RPMI7951 (cell line): ENCODE results near the gene KLF14. TPM values are rescaled to one million over a fixed set of nuclear protein-coding genes. Genes with fewer than 3 reads are reported as not detected.
"Not testable (repeated sequence)": the region's sequence is repeated elsewhere in the genome, so short reads cannot be mapped to it uniquely, and the experiment has no call there.

Experiments used
- DNase-seq: peaks from one replicate; pipeline ENCODE4 v3.0.0-alpha.2; 2012; ENCODE audit warnings: low read depth
- total RNA-seq: library from RNA; depleted of rRNA; stranded (reverse); fragments of >200 nt; shearing (Covaris generic); gene quantifications from 2 replicates; pipeline ENCODE4 v1.2.3, GENCODE V29; 2014; rRNA removed

KLF14 gene
- total RNA-seq, 1 experiment from 2014 or later: 0.12 TPM

DNA sequence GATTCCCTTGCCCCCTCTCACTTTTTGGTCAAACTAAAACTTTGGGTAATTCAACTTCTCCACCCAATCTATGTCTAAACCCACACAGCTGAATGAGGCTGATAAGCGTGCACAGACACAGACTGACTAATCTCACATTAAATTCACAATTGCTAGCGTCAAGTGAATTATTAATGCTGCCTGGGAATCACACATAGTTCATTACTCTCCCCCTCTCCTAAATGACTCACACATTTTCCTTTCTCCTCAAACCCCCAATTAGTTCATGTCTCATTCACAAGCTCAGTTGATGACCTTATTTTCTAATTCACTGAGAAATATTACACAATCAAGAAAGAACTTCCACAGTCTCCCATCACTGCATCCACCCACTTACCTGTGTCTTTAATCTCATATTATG, 14.5 kb downstream of the KLF14 start:
- DNase-seq: no peak

DNA sequence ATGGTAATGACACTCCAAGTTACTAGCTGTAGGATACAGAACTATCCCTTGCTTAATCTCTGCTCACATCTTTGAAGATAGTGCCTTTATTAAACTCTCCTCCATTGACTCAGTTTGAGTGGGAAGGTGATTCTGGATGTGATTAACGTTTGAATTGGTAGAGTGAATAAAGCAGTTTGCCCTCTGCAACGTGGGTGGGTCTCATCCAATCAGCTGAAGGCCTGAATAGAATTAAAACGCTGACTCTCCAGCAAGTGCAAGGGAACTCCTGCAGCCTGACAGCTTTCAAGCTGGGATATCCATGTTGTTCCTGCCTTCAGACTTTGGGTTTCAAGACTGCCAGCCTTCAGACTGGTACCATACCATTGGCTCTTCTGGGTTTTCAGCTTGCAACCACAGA, 21.6 kb downstream of the KLF14 start:
- DNase-seq: no peak

DNA sequence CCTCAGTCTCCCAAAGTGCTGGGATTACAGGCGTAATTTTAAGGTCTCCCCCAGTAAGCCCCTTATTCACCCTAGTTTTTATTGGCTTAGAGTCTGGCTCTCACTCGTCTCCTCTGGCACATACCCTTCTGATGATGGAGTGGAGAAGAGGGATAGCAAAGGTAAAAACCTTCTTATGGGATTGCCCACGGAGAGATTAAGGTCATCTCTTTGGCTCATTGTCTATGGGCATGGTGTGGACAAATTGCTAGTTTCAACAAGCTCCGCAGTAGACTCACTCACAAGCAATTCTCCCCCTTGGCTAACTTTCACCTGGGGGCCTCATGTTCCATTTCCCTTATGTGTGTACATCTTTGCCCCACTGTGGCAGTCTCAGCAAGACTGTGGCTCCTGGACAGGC, 25.2 kb downstream of the KLF14 start:
- no peak for DNase-seq

DNA sequence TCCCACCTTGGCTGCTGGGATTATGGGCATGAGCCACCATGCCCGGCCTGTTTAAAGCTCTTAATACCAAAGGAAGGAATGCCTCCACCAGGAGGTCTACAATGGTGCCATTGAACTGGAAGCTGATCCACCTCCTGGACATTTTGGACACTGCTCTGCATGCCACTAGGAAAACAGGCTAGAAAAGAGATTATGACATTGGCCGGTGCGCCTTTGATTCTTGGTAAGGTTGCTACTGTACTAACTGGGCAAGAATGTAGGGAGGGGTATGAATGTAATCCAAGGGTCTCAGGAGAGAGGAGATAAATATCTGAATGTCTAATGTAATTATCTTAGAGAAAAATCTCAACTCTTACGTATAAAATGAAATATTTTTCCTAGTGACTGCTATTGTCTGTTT, 26.0 kb downstream of the KLF14 start:
- DNase-seq: no peak

DNA sequence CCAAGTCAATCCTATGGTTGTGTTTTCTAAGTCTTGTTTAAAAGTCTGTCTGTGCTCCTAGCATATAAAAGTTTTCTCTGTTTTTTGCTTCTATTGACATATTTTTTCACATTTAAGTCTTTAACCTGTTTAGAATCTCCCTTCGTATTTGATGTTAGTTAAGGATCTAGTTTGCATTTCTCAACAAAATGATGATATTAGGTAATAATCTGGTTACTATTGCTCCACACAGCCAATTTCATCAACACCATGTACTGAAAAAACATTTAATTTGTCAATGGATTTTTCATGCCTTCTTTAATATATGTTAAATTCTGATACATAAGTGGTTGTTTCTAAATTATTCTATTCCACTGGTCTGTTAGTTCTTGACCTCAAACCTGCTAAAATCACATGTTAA, 30.2 kb downstream of the KLF14 start:
- DNase-seq: no peak

DNA sequence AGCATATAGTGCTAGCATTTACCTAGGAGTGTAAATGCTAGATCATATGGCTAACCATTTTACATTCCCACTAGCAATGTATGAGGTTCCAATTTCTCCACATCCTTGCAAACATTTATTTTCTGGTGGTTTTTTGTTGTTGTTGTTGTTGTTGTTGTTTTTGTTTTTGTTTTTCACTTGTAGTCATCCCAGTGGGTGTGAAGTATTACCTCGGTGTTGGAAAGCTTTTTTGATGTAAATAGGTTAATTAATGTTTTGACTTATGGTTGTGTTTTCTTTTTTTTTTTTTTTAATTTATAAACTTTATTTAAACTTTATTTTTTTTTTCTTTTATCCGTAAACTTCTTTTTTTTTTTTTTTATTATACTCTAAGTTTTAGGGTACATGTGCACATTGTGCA, 32.4 kb downstream of the KLF14 start:
- DNase-seq: no peak

DNA sequence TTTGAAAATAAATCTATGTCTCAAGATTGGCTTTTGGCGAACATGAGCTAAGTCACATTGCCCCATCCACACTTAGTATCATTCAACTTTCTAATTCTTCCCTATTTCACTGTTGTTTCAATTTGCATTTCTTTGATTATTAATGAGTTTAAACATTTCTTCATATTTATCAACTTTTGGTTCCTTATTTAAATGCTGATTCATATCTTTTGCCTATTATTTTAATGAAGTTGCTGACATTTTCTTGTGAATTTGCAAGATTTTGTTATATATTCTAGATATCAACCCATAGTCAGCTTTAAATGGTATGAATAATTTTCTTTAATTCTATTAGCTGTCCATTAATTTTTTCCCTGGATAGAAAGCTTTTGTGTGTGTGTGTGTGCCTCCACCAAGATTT, 33.2 kb downstream of the KLF14 start:
- no peak for DNase-seq

DNA sequence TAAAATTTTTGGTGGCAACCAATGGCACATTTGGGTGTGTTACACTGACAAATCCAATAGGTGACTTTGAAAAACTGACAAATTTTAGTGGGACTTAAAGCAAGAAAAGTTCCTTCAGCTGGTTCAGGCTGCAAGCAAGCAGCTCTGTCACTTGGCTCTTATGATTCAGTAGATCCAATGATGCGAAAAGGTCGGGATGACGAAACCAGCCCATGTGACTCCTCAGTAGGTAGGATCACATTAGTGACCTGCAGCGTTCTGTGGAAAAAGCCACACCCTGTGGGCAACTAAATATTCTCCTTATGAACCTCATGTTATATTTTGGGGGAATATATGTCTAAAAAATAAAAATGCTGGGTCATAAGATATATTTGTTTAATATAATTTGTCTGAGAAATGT, 34.3 kb downstream of the KLF14 start:
- DNase-seq: peak; percentile 13

DNA sequence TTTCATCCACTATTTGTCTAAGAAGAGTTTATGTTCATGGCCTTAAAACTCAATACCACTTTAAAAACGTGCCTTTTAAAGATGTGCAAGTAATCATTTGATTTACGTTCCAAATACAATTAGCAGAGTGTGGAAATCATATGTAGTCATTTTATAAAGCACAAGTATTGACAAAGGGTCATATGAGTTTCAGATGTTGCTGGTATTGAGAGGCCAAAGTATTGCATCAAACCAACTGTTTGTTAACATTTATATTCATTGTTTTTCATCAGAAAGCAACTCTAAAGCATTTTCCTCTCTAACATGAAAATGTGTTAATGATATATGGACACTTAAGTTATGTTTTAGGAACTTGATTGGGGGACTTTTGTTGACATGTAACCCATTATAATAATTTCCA, 36.2 kb downstream of the KLF14 start:
- no peak for DNase-seq

DNA sequence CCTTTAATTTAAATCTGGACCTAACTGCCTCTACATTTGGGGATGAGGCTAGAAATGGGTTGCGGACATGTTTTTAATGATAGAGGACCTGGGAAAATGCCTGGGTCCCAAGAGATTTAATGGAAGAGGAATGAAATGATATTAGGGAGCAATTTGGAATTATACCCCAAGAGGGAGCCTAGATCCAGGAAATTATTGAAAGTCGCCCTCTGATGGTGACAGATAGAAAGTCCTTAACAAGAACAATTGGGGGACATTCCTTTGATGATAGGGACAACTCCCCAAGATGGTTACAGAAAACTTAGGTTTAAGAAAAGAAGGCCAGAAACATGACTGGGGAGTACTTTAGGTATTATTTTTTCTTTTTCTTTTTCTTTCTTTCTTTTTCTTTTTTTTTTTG, 38.2 kb downstream of the KLF14 start:
- peak; percentile 57 for DNase-seq

DNA sequence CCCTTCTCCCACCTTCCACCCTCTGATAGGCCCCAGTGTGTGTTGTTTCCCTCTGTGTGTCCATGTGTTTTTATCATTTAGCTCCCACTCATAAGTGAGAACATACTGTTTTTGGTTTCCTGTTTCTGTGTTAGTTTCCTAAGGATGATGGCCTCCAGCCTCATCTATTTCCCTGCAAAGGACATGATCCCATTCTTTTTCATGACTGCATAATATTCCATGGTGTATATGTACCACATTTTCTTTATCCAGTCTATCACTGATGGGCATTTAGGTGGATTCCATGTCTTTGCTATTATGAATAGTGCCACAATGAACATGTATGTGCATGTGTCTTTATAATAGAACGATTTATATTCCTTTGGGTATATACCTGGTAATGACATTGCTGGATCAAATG, 41.6 kb downstream of the KLF14 start:
- not testable (repeated sequence) for DNase-seq

DNA sequence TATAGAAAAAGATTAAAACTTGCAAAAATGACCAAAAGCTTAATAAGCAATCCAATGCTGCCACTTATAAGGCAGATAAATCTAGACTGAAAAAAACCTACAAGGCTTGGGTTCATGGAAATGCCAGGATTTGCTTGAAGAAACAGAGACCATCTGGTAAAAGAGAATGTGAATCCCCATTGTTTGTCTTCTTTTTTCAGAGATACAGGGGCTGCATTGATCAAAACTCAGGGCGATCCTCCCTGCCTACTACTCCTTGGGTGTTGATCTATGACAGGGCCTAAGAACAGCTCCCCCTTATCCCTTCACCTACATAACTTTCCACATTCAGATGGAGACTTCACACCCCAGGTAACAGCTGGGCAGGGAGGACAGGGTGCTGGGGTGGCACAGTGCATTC, 44.3 kb downstream of the KLF14 start:
- DNase-seq: no peak

DNA sequence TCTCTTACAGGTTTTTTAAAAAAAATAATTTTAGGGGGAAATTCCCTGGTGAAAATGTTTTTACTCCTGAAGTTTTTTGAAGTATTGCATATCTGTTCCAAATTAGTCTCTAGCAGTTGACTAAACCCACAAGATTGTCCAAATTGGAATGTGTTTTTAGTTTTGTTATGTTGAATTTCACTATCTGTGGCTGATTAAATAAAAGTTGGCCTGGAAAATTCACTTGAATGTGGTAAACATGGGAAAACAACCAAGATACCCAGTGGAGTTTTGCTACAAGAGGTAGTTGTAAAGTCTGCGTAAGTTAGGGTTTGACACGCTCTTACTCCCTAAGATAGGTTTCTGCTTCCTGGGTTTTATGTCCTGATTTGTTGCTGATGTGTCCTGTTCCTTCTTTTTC, 51.0 kb downstream of the KLF14 start:
- DNase-seq: no peak

Other genes with a start within 250 kb of the KLF14 start
- 21.5 and 22.6 TPM in 2 replicates for gene MEST, start 242.1 kb downstream of the KLF14 start, total RNA-seq
- 38.9 and 39.3 TPM in 2 replicates for gene COPG2, start 65.5 kb downstream of the KLF14 start, total RNA-seq
- not detected in 2 replicates for gene TSGA13, start 47.7 kb downstream of the KLF14 start, total RNA-seq